HepG2 (cell line): ENCODE results near the gene RASSF4. TPM values are rescaled to one million over a fixed set of nuclear protein-coding genes. Genes with fewer than 3 reads are reported as not detected.
A peak's percentile ranks its signal among the peaks of the same experiment; 100 is the strongest.

Experiments used
- ATAC-seq: fragments of 200-7000 bp; cut with Tn5 transposase; 3 replicates; pipeline ENCODE4 v1.9.1; 2020; ENCODE audit warnings: mild to moderate bottlenecking, moderate library complexity
- BruUV-seq: library from RNA; stranded (reverse); fragments of 400-500 nt; replicated peaks from 2 replicates; lab custom pipeline; 2021; lab: Mats Ljungman, UMichigan
- CTCF ChIA-PET: fragments of 300-600 bp; formaldehyde crosslinking; extraction: SDS; loops from one replicate; lab custom pipeline; 2021; ENCODE audit warnings: low total read pairs, inconsistent platforms, low intra/inter-chr PET ratio; lab: Yijun Ruan, JAX
- POLR2A ChIA-PET: fragments of 350-600 bp; sonication (Branson Sonifier 250); formaldehyde crosslinking; loops from one replicate; lab custom pipeline; 2020; ENCODE audit warnings: antibody characterized with exemption, inconsistent platforms; lab: Yijun Ruan, JAX
- DNase-seq: peaks from one replicate; pipeline ENCODE4 v3.0.0-alpha.2; 2015; ENCODE audit warnings: low spot score
- FAIRE-seq: peaks from 3 replicates; lab custom pipeline; 2011; peaks lifted over from hg19 to GRCh38; lab: Jason Lieb, UNC
- H2AFZ ChIP-seq: one replicate; pipeline ENCODE4 v1.6.1; 2011; ENCODE audit warnings: low read length, inconsistent platforms
- H3K27ac ChIP-seq: fragments of 300-600 bp; 3 replicates; pipeline ENCODE4 v1.8.0; 2011; ENCODE audit warnings: mixed run types, mild to moderate bottlenecking, mixed read lengths, low read length, inconsistent platforms; ENCODE audit not compliant: insufficient read depth; ENCODE audit errors: extremely low read length
- H3K27me3 ChIP-seq, 2 experiments: fragments of 200-600 bp in 1 of 2; 2 replicates in 1 of 2; 3 replicates in 1 of 2; pipeline versions ENCODE4 v1.6.0 to v1.8.0; 2011; ENCODE audit warnings: low read length in 2 of 2, mild to moderate bottlenecking in 2 of 2, moderate library complexity in 2 of 2, inconsistent platforms in 1 of 2; ENCODE audit not compliant: insufficient read depth in 2 of 2, control insufficient read depth in 1 of 2
- H3K36me3 ChIP-seq, 2 experiments: fragments of 200-600 bp in 1 of 2; replicated peaks in 1 of 2; 2 replicates in 1 of 2; 3 replicates in 1 of 2; pipeline versions ENCODE4 v1.5.1 to v1.8.0; 2011; ENCODE audit warnings: low read length in 2 of 2, inconsistent platforms in 1 of 2; ENCODE audit not compliant: insufficient read depth in 2 of 2, control insufficient read depth in 1 of 2
- H3K4me1 ChIP-seq: 2 replicates; pipeline ENCODE4 v1.5.1; 2012; ENCODE audit warnings: low read length, inconsistent platforms; ENCODE audit not compliant: insufficient read depth
- H3K4me2 ChIP-seq: 2 replicates; pipeline ENCODE4 v1.6.0; 2011; ENCODE audit warnings: low read depth, low read length, inconsistent platforms
- H3K4me3 ChIP-seq, 3 experiments: fragments of 200-600 bp in 1 of 3; sonication (generic), shearing (Covaris generic) in 1 of 3; replicated peaks in 1 of 3; 2 replicates each; pipeline ENCODE4 v1.5.1; 2011 to 2016; ENCODE audit warnings: low read length in 3 of 3, inconsistent platforms in 2 of 3, low read depth in 2 of 3, mild to moderate bottlenecking in 2 of 3, control low read depth in 1 of 3, mixed read lengths in 1 of 3; ENCODE audit not compliant: insufficient read depth in 1 of 3
- H3K79me2 ChIP-seq: one replicate; pipeline ENCODE4 v1.6.1; 2011; ENCODE audit warnings: low read length, inconsistent platforms; ENCODE audit not compliant: insufficient read depth
- H3K9ac ChIP-seq: 2 replicates; pipeline ENCODE4 v1.6.0; 2011; ENCODE audit warnings: mild to moderate bottlenecking, low read depth, low read length, inconsistent platforms; ENCODE audit not compliant: insufficient read depth
- H3K9me3 ChIP-seq: 2 replicates; pipeline ENCODE4 v1.5.1; 2012; ENCODE audit warnings: mild to moderate bottlenecking, low read length
- H4K20me1 ChIP-seq: 2 replicates; pipeline ENCODE4 v1.6.0; 2011; ENCODE audit warnings: inconsistent platforms, mild to moderate bottlenecking, low read length, moderate library complexity; ENCODE audit not compliant: insufficient read depth
- FOXK1 ChIP-seq: sonication (generic); formaldehyde crosslinking; IDR thresholded peaks from 2 replicates; pipeline ENCODE4 v1.4.0; 2020; ENCODE audit warnings: low read depth, missing genetic modification reagents, borderline replicate concordance
- GATAD2A ChIP-seq: IDR thresholded peaks from 2 replicates; pipeline ENCODE4 v1.6.1; 2016
- HMG20A ChIP-seq: IDR thresholded peaks from 2 replicates; pipeline ENCODE4 v1.6.1; 2016; ENCODE audit warnings: borderline replicate concordance
- JDP2 ChIP-seq: sonication (generic); formaldehyde crosslinking; IDR thresholded peaks from 2 replicates; pipeline ENCODE4 v1.8.1; 2022; ENCODE audit warnings: missing genetic modification reagents, borderline replicate concordance
- JUND ChIP-seq: sonication (generic); formaldehyde crosslinking; IDR thresholded peaks from 2 replicates; pipeline ENCODE4 v1.8.0; 2022; ENCODE audit warnings: mild to moderate bottlenecking, missing genetic modification reagents
- NCOA2 ChIP-seq: sonication (generic); formaldehyde crosslinking; IDR thresholded peaks from 2 replicates; pipeline ENCODE4 v1.8.0; 2022; ENCODE audit warnings: inconsistent platforms
- PCBP1 ChIP-seq: fragments of 200-400 bp; formaldehyde crosslinking; IDR thresholded peaks from 2 replicates; pipeline ENCODE4 v1.6.1; 2017; ENCODE audit warnings: mild to moderate bottlenecking, low read depth, low read length, borderline replicate concordance
- PHF21A ChIP-seq: sonication (generic); formaldehyde crosslinking; IDR thresholded peaks from 2 replicates; pipeline ENCODE4 v1.5.0; 2020; ENCODE audit warnings: mild to moderate bottlenecking, missing genetic modification reagents
- RARA ChIP-seq: IDR thresholded peaks from 2 replicates; pipeline ENCODE4 v1.6.1; 2016; ENCODE audit warnings: missing genetic modification reagents, missing compliant biosample characterization
- RCOR2 ChIP-seq: IDR thresholded peaks from 2 replicates; pipeline ENCODE4 v1.6.1; 2016; ENCODE audit warnings: missing biosample characterization, missing genetic modification reagents
- RXRB ChIP-seq: IDR thresholded peaks from 2 replicates; pipeline ENCODE4 v1.6.1; 2016; ENCODE audit warnings: borderline replicate concordance, missing genetic modification reagents, missing compliant biosample characterization
- SKI ChIP-seq: fragments of 450-650 bp; IDR thresholded peaks from one replicate; pipeline ENCODE4 v1.6.1; 2018; ENCODE audit warnings: mild to moderate bottlenecking; ENCODE audit not compliant: partially characterized antibody
- SMAD1 ChIP-seq: sonication (generic); formaldehyde crosslinking; IDR thresholded peaks from 2 replicates; pipeline ENCODE4 v1.4.0; 2020; ENCODE audit warnings: missing genetic modification reagents, low read depth, mild to moderate bottlenecking, borderline replicate concordance
- XRCC5 ChIP-seq: fragments of 200-400 bp; formaldehyde crosslinking; optimal IDR thresholded peaks from 2 replicates; pipeline ENCODE3; 2017; ENCODE audit warnings: mild to moderate bottlenecking, low read length
- YEATS2 ChIP-seq: sonication (generic); formaldehyde crosslinking; IDR thresholded peaks from 2 replicates; pipeline ENCODE4 v1.4.0; 2020; ENCODE audit warnings: missing genetic modification reagents, borderline replicate concordance
- ZNF232 ChIP-seq: sonication (generic); formaldehyde crosslinking; IDR thresholded peaks from 2 replicates; pipeline ENCODE4 v1.4.0; 2020; ENCODE audit warnings: missing genetic modification reagents, borderline replicate concordance
- ZNF644 ChIP-seq: IDR thresholded peaks from 2 replicates; pipeline ENCODE4 v1.6.1; 2016; ENCODE audit warnings: low read depth
- WGBS: methylation state at CpG from one replicate; pipeline ENCODE4 v1.1.6; 2017; ENCODE audit warnings: low lambda C conversion rate; 5-methylcytosine and 5-hydroxymethylcytosine counted together
- in situ Hi-C: cut with HindIII; loops from 2 replicates; pipeline ENCODE4 v1.10.0; 2017; ENCODE audit warnings: low pct_unique_long_range_greater_than_20kb; ENCODE audit not compliant: extremely low pct_ligation_motif_present
- intact Hi-C: fragments of 100-400 bp; cut with micrococcal nuclease; formaldehyde crosslinking; loops from one replicate; pipeline ENCODE4 v1.10.0; 2022; ENCODE audit not compliant: unreplicated experiment
- polyA plus RNA-seq, 8 experiments: library from polyadenylated mRNA; depleted of rRNA in 3 of 8; stranded (reverse) in 7 of 8; unstranded in 1 of 8; fragments of >200 nt; fragmentation: Illumina TruSeq in 4 of 8; extraction: Trizol in 4 of 8; gene quantifications; 2 replicates each; pipeline versions ENCODE4 v1.2.1 to v1.2.3, GENCODE V29; 2011 to 2016; ENCODE audit warnings: low read depth in 4 of 8, missing spikeins in 1 of 8, mixed read lengths in 1 of 8; ENCODE audit not compliant: insufficient read depth in 1 of 8
- total RNA-seq, 5 experiments: library from RNA; depleted of rRNA; stranded (reverse); fragments of >200 nt; fragmentation: Illumina TruSeq; extraction: Trizol; gene quantifications; 2 replicates each; pipeline ENCODE4 v1.2.3, GENCODE V29; 2016; ENCODE audit warnings: low read depth in 1 of 5
- TF ChIP-seq, protein P1 (sequence below): sonication (generic); formaldehyde crosslinking; IDR thresholded peaks from 2 replicates; pipeline ENCODE4 v1.4.0; 2020; ENCODE audit warnings: missing genetic modification reagents
- TF ChIP-seq, protein P2 (sequence below): sonication (generic); formaldehyde crosslinking; IDR thresholded peaks from 2 replicates; pipeline ENCODE4 v1.5.1; 2020; ENCODE audit warnings: mild to moderate bottlenecking, missing genetic modification reagents, borderline replicate concordance

RASSF4 gene
- total and polyA plus RNA-seq, 2 of the 13 experiments (the other 11 are each of a cell fraction or from before 2014, with no cell fraction given), result 34.0 to 51.7 TPM

DNA sequence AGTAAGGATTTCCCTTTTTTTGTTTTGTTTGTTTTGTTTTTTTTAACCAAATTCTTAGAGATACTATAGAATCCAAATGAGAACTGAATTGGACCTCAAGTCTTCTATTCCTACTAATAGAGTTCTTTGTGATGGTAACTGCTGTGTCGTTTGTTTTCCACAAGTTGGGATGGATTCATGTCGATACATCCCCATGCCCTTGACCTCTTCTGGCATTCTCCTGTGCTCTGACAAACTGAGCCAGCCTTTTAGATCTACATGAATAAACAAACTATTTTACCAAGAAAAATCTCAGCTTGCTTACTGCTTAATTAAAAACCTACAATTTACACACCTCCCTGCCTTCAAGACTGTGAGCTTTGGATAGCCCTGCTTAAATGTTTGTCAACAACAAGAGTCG is 45.1 kb downstream of the RASSF4 start (continued):
- TF ChIP-seq, protein P1, sequence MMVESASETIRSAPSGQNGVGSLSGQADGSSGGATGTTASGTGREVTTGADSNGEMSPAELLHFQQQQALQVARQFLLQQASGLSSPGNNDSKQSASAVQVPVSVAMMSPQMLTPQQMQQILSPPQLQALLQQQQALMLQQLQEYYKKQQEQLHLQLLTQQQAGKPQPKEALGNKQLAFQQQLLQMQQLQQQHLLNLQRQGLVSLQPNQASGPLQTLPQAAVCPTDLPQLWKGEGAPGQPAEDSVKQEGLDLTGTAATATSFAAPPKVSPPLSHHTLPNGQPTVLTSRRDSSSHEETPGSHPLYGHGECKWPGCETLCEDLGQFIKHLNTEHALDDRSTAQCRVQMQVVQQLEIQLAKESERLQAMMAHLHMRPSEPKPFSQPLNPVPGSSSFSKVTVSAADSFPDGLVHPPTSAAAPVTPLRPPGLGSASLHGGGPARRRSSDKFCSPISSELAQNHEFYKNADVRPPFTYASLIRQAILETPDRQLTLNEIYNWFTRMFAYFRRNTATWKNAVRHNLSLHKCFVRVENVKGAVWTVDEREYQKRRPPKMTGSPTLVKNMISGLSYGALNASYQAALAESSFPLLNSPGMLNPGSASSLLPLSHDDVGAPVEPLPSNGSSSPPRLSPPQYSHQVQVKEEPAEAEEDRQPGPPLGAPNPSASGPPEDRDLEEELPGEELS, result peak; percentile 53
- TF ChIP-seq RARA (CRISPR knock-in tag) (peak; percentile 91), ZNF232 (CRISPR knock-in tag) (no peak), PHF21A (CRISPR knock-in tag) (peak; percentile 0; the same call in 1 of the 2 replicates), SKI (peak; percentile 22), PCBP1 (no peak), XRCC5 (no peak), HMG20A (CRISPR knock-in tag) (0 out of 2 replicates have a peak, but pooled peaks have one; percentile 11), GATAD2A (peak; percentile 56), RCOR2 (0 out of 2 replicates have a peak, but pooled peaks have one; percentile 20), NCOA2 (peak; percentile 28; the same call in 1 of the 2 replicates), JDP2 (no peak), SMAD1 (CRISPR knock-in tag) (no peak)
- TF ChIP-seq, all 625 proteins: peak for 25

DNA sequence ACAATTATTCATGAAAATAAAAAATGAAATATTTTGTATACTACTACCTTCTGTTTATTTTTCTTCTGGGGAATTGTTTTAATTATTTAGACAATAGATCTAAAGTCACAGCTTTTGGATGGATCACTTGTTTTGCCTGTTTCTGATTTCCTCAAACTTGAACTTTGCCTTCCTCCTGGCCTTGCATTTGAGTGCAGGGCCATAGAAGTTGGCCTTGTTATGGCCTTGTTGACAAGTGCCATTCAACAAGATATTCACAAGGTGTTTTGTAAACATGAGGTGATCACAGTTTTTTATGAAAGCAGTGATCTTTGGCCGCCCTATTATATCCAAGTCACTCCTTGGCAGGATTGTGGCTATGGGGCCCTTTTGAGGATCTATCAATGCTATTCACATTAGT is 45.7 kb downstream of the RASSF4 start:
- POLR2A ChIA-PET, result interaction anchor here (1.5 to 6.3 kb wide), 4 partner anchors 10 to 26 kb away, joined by 3 to 119 read pairs (median 26); partner anchors contain the start of gene DEPP1
- Histone ChIP-seq H3K79me2 (no peaks in the 10 kb centered on the region), H3K9ac (no peak overlapping the region), H3K4me2 (peak overlapping the region; percentile 47), H3K4me1 (peaks cover 72% of the 10 kb centered on the region), H3K9me3 (no peaks in the 10 kb centered on the region), H3K27me3 (no peaks in the 10 kb centered on the region), H3K27ac (no peak overlapping the region), H4K20me1 (no peaks in the 10 kb centered on the region), H3K4me3 (no peak overlapping the region), H2AFZ (no peak overlapping the region), H3K36me3 (no peaks in the 10 kb centered on the region)
- in situ Hi-C loops (loop anchor here (25.0 kb wide), 2 partner anchors 232 to 432 kb away; no protein-coding TSS in a partner anchor), intact Hi-C loops (loop anchor here (10.0 kb wide), 1 partner anchor 440 kb away; no protein-coding TSS in a partner anchor)
- whole genome bisulfite sequencing, result 46% methylated on average over 1 of the region's 1 CpG
- ATAC-seq, result peak; percentile 27
- BruUV-seq, result no TSS peak
- no peak for FAIRE-seq
- peak; percentile 49 for DNase-seq
- CTCF ChIA-PET, result no interaction called here
- TF ChIP-seq, protein P2, sequence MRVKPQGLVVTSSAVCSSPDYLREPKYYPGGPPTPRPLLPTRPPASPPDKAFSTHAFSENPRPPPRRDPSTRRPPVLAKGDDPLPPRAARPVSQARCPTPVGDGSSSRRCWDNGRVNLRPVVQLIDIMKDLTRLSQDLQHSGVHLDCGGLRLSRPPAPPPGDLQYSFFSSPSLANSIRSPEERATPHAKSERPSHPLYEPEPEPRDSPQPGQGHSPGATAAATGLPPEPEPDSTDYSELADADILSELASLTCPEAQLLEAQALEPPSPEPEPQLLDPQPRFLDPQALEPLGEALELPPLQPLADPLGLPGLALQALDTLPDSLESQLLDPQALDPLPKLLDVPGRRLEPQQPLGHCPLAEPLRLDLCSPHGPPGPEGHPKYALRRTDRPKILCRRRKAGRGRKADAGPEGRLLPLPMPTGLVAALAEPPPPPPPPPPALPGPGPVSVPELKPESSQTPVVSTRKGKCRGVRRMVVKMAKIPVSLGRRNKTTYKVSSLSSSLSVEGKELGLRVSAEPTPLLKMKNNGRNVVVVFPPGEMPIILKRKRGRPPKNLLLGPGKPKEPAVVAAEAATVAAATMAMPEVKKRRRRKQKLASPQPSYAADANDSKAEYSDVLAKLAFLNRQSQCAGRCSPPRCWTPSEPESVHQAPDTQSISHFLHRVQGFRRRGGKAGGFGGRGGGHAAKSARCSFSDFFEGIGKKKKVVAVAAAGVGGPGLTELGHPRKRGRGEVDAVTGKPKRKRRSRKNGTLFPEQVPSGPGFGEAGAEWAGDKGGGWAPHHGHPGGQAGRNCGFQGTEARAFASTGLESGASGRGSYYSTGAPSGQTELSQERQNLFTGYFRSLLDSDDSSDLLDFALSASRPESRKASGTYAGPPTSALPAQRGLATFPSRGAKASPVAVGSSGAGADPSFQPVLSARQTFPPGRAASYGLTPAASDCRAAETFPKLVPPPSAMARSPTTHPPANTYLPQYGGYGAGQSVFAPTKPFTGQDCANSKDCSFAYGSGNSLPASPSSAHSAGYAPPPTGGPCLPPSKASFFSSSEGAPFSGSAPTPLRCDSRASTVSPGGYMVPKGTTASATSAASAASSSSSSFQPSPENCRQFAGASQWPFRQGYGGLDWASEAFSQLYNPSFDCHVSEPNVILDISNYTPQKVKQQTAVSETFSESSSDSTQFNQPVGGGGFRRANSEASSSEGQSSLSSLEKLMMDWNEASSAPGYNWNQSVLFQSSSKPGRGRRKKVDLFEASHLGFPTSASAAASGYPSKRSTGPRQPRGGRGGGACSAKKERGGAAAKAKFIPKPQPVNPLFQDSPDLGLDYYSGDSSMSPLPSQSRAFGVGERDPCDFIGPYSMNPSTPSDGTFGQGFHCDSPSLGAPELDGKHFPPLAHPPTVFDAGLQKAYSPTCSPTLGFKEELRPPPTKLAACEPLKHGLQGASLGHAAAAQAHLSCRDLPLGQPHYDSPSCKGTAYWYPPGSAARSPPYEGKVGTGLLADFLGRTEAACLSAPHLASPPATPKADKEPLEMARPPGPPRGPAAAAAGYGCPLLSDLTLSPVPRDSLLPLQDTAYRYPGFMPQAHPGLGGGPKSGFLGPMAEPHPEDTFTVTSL (CRISPR knock-in tag), result 0 out of 2 replicates have a peak, but pooled peaks have one; percentile 60
- TF ChIP-seq FOXK1 (CRISPR knock-in tag), result peak; percentile 93
- 0 out of 2 replicates have a peak, but pooled peaks have one; percentile 17 for TF ChIP-seq ZNF644
- TF ChIP-seq RXRB (CRISPR knock-in tag), result peak; percentile 89
- TF ChIP-seq JUND (CRISPR knock-in tag), result peak; percentile 41; the same call in 1 of the 2 replicates
- TF ChIP-seq YEATS2 (CRISPR knock-in tag), result no peak
